H7 (cell line): ENCODE results near the gene ZC3H18. TPM values are rescaled to one million over a fixed set of nuclear protein-coding genes. Genes with fewer than 3 reads are reported as not detected.
A peak's percentile ranks its signal among the peaks of the same experiment; 100 is the strongest.

Experiments used
- DNase-seq: peaks from one replicate; pipeline ENCODE4 v3.0.0; 2012
- H3K27me3 ChIP-seq: 2 replicates; pipeline ENCODE4 v1.6.0; 2011; ENCODE audit warnings: mild to moderate bottlenecking, low read length; ENCODE audit not compliant: control insufficient read depth, insufficient read depth
- H3K36me3 ChIP-seq: replicated peaks from 2 replicates; pipeline ENCODE4 v1.5.1; 2011; ENCODE audit warnings: low read length; ENCODE audit not compliant: control insufficient read depth, insufficient read depth
- H3K4me3 ChIP-seq: 2 replicates; pipeline ENCODE4 v1.5.1; 2011; ENCODE audit warnings: low read depth, mild to moderate bottlenecking, control low read depth, low read length, moderate library complexity; ENCODE audit not compliant: insufficient read depth
- total RNA-seq: library from RNA; depleted of rRNA; stranded (reverse); fragments of >200 nt; shearing (Covaris generic); gene quantifications from 2 replicates; pipeline ENCODE4 v1.2.3, GENCODE V29; 2014

Gene ZC3H18
- total RNA-seq, 1 experiment from 2014 or later = 19.5 TPM

- peak; percentile 94 for DNase-seq
- H3K4me3 ChIP-seq = peak overlapping the region; percentile 59
These were observed 63.5 kb downstream of the ZC3H18 start for GRCh38 chr16:88633684-88634140.

GRCh38 chr16:88634141-88634993, 64.2 kb downstream of the ZC3H18 start:
- Histone ChIP-seq H3K4me3 (peak overlapping the region; percentile 59), H3K36me3 (peaks cover 8% of the 10 kb centered on the region), H3K27me3 (peaks cover 7% of the 10 kb centered on the region)
- DNase-seq = peak; percentile 98

More at GRCh38 chr16:88633684-88634140, 63.5 kb downstream of the ZC3H18 start:
- peaks cover 8% of the 10 kb centered on the region for H3K36me3 ChIP-seq
- peaks cover 7% of the 10 kb centered on the region for H3K27me3 ChIP-seq

- DNase-seq = peak; percentile 80
- Histone ChIP-seq H3K36me3 (peaks cover 2% of the 10 kb centered on the region), H3K27me3 (peaks cover 10% of the 10 kb centered on the region), H3K4me3 (peak overlapping the region; percentile 59)
These were observed 64.9 kb downstream of the ZC3H18 start for GRCh38 chr16:88634994-88635670.

GRCh38 chr16:88635671-88636319, 65.6 kb downstream of the ZC3H18 start:
- peak; percentile 82 for DNase-seq
- Histone ChIP-seq H3K4me3 (no peak overlapping the region), H3K27me3 (peaks cover 10% of the 10 kb centered on the region), H3K36me3 (no peaks in the 10 kb centered on the region; the same call in 1 of the 2 replicates)

GRCh38 chr16:88636488-88637265, 66.5 kb downstream of the ZC3H18 start:
- no peak for DNase-seq
- Histone ChIP-seq H3K27me3 (peaks cover 10% of the 10 kb centered on the region), H3K36me3 (no peaks in the 10 kb centered on the region; the same call in 1 of the 2 replicates)

GRCh38 chr16:88638323-88639230, 68.4 kb downstream of the ZC3H18 start, which contains the start of gene IL17C:
TSS of gene IL17C (plus strand) at chr16:88638572. CDS start at chr16:88638642, 70 bp downstream.
- H3K4me3 ChIP-seq = no peak within 1 kb of the TSS
- DNase-seq = peak; percentile 89
- peaks cover 10% of the 10 kb centered on the region for H3K27me3 ChIP-seq

More at GRCh38 chr16:88636488-88637265, 66.5 kb downstream of the ZC3H18 start:
- H3K4me3 ChIP-seq = no peak overlapping the region

GRCh38 chr16:88639231-88640038, 69.2 kb downstream of the ZC3H18 start:
- DNase-seq = peak; percentile 97
- Histone ChIP-seq H3K27me3 (peaks cover 10% of the 10 kb centered on the region), H3K36me3 (no peaks in the 10 kb centered on the region), H3K4me3 (no peak overlapping the region)

More at GRCh38 chr16:88638323-88639230, 68.4 kb downstream of the ZC3H18 start, which contains the start of gene IL17C:
- H3K36me3 ChIP-seq = no peaks in the 10 kb centered on the region

- no peaks in the 10 kb centered on the region for H3K36me3 ChIP-seq
- peaks cover 8% of the 10 kb centered on the region for H3K27me3 ChIP-seq
- no peak overlapping the region for H3K4me3 ChIP-seq
- no peak for DNase-seq
These were observed 69.9 kb downstream of the ZC3H18 start for GRCh38 chr16:88640039-88640495.

GRCh38 chr16:88640498-88641247, 70.5 kb downstream of the ZC3H18 start:
- Histone ChIP-seq H3K4me3 (no peak overlapping the region), H3K36me3 (no peaks in the 10 kb centered on the region), H3K27me3 (peaks cover 5% of the 10 kb centered on the region)
- DNase-seq = no peak

- no peak for DNase-seq
These were observed 72.9 kb downstream of the ZC3H18 start for GRCh38 chr16:88642881-88643643.

GRCh38 chr16:88643644-88643932, 73.4 kb downstream of the ZC3H18 start:
- H3K4me3 ChIP-seq = no peak overlapping the region
- no peak for DNase-seq

More at GRCh38 chr16:88642881-88643643, 72.9 kb downstream of the ZC3H18 start:
- no peak overlapping the region for H3K4me3 ChIP-seq
- H3K36me3 ChIP-seq = no peaks in the 10 kb centered on the region
- H3K27me3 ChIP-seq = peaks cover 3% of the 10 kb centered on the region; the same call in 1 of the 2 replicates

More at GRCh38 chr16:88643644-88643932, 73.4 kb downstream of the ZC3H18 start:
- Histone ChIP-seq H3K27me3 (peaks cover 3% of the 10 kb centered on the region; the same call in 1 of the 2 replicates), H3K36me3 (no peaks in the 10 kb centered on the region)
